NCI-H2029 (cell line): ENCODE measurements around the gene E4F1.

Experiments used
- DNase-seq: peaks from one replicate; lab custom pipeline; 2025; lab: John Stamatoyannopoulos, UW

Gene E4F1

GRCh38 chr16:2275476-2276367 lies 52.3 kb downstream of the E4F1 start:
- DNase-seq, result no peak

GRCh38 chr16:2276368-2277195 lies 53.2 kb downstream of the E4F1 start:
- no peak for DNase-seq

- DNase-seq, result no peak
Measured at GRCh38 chr16:2277466-2278271, 54.3 kb downstream of the E4F1 start.

GRCh38 chr16:2278272-2278608 lies 54.8 kb downstream of the E4F1 start:
- DNase-seq, result no peak

GRCh38 chr16:2278956-2279800 lies 55.8 kb downstream of the E4F1 start:
- DNase-seq, result no peak

- DNase-seq, result no peak
Measured at GRCh38 chr16:2280461-2280860, 57.1 kb downstream of the E4F1 start.

GRCh38 chr16:2280981-2281542 lies 57.7 kb downstream of the E4F1 start:
- DNase-seq, result no peak

- no peak for DNase-seq
Measured at GRCh38 chr16:2282262-2282661, 58.9 kb downstream of the E4F1 start.

GRCh38 chr16:2282866-2283555 lies 59.6 kb downstream of the E4F1 start:
- no peak for DNase-seq

GRCh38 chr16:2284001-2284770 lies 60.8 kb downstream of the E4F1 start:
- DNase-seq, result no peak

GRCh38 chr16:2284797-2285576 lies 61.6 kb downstream of the E4F1 start:
- no peak for DNase-seq
